Measurements from ENCODE around the gene TPST2.
"Not testable (repeated sequence)": the region's sequence is repeated elsewhere in the genome, so short reads cannot be mapped to it uniquely, and the experiment has no call there.

Gene TPST2
- total RNA-seq = 27.0 to 31.5 reads per million in 2 donors

DNA sequence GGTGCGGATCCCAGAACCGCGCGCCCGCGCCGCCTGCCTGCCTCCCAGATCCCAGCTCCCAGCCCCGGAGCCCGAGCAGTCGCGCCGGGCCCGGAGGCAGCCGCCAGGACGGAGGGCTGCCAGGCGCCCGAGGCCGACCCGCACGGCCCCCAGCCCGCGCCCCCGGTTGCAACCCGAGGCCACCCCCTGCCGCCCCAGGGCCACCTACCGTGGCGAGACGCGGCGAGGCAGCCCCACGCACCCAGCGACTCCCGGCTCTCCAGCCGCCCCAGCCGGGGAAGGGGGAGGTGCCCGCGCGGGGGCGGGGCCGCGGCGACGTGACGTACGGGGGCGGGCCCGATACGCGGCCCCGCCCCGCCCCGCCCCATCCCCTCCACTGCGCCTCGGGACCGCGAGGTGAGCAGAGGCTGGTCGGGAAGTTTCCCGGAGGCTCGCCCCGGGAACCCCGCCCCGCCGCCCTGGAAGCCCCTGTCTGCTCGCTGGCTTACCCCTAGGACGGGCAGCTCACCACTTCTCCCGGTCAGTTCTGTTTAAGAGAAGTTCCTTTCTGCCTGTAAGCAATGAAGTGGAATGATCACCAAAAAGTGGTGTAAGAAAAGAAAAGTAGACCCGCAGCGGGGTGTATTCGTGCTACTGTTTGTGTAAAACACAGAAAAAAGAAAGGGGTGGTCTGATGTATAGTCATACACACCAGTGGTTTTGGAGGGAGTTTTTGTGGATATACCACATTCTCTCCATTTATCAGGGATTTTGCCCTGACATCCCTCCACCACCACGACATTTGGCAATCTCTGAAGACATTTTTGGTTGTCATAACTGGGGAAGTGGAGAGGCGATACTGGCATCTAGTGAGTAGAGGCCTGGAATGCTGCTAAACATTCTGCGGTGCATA is at the start of gene TPST2:
Gene TPST2, minus strand, starts transcription at position 288 of the 892 bp plus-strand sequence. CDS start 48,502 bp downstream, outside the sequence.
- DNase-seq = peak; percentile 79

DNA sequence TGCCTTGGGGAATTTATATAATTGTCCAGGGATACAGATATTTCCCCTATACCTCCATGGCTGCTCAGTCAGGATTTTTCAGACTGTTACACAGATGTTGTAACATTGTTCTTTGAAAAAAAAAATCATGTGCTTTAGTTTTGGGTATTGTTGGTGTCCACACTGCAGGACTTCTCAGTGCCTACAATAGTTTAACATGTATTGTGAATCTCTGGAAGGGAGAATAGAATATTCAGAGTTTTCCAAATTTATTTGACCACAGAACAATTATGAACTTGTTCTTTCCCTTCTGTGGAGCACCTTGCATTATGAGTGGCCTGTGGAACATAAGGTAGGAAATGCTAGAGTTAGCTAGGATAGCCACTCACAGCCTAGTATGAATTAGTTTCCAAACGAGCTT is 46.4 kb upstream of the TPST2 start:
- no peak for DNase-seq

- DNase-seq = no peak
These were observed 45.2 kb upstream of the TPST2 start for GRCh38 chr22:26635117-26635516.

DNA sequence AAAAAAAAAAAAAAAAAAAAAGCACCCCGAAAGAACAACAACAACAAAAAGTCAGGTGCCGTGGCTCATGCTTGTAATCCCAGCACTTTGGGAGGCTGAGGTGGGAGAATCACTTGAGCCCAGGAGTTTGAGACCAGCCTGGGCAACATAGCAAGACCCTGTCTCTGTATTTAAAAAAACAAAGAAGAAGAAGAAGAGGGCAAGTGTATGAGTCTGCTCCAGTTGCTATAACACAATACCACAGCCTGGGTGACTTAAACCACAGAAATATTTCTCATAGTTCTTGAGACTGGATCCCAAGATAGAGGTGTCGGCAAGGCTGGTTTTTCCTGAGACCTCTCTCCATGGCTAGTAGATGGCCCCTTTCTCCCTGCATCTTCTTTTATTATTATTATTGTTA is 44.3 kb upstream of the TPST2 start:
- DNase-seq = no peak

- no peak for DNase-seq
These were observed 42.7 kb upstream of the TPST2 start for GRCh38 chr22:26632422-26633155.

DNA sequence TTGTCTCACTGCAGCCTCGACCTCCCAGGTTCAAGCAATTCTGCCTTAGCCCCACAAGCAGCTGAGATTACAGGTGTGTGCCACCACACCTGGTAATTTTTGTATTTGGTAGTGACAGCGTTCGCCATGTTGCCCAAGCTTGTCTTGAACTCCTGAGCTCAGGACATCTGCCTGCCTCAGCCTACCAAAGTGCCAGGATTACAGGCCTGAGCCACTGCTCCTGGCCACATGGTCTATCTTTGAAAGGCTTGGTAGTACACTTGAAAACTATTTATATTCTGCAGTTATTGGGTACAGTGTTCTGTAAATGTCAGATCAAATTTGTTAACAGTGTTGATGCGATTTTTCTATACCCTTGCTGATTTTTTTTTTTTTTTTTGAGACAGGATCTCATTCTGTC is 41.4 kb upstream of the TPST2 start:
- no peak for DNase-seq

GRCh38 chr22:26629988-26630761 is 40.2 kb upstream of the TPST2 start:
- no peak for DNase-seq

DNA sequence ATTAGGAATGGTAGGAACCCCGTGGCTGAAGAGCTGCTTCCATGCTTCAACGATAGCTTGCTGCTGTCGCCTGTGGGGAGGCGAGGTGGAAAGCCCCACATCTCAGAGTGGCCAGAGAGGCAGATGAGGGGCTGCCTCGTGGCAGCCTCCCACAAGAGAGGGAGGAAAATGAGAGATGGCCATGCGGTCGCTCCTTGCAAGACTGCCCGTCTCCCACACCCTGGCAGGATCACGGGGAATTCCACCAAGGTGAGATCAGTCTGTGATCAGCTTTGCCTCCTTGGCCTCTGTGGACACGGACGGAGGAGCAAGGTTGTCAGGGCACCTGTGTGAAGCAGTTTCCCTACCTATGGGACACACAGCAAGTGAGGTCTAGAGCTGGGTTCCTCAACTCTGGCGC is 34.9 kb upstream of the TPST2 start:
- no peak for DNase-seq

DNA sequence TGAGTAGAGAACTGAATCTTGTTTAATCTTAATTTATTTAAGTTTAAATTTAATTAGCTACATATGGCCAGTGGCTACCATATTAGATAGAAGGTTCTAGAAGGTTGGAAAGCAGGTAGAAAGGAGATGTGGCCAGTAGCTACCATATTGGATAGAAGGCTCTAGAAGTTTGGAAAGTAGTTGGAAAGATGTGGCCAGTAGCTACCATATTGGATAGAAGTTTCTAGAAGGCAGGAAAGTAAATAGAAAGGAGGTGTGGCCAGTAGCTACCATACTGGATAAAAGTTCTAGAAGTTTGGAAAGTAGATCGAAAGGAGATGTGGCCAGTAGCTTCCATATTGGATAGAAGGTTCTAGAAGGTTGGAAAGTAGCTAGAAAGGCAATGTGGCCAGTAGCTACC is 34.1 kb upstream of the TPST2 start:
- no peak for DNase-seq

DNA sequence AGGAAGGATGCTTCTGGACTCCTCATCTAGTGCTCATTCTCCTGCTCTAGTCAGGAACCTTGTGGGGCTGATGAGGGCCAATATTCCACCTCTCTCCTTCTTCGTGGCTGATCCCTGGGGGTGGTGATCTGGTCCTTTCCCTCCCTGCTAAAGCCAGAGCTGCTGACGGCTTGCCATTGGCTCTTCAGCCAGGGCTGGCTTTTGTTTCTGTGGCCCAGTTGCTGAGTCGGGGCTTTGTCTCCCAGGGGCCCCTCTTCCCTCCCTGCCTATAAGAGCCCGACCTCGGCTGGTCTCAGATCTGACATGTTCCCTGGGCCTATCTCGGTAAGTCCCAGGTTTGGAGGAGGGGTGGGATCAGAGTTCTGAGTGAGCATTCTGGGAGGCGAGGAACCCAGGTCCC is 31.7 kb upstream of the TPST2 start, which contains the start of gene CRYBA4:
Gene CRYBA4, plus strand, starts transcription at position 301 of the 400 bp plus-strand sequence. CDS start 634 bp downstream, outside the sequence.
- no peak for DNase-seq

DNA sequence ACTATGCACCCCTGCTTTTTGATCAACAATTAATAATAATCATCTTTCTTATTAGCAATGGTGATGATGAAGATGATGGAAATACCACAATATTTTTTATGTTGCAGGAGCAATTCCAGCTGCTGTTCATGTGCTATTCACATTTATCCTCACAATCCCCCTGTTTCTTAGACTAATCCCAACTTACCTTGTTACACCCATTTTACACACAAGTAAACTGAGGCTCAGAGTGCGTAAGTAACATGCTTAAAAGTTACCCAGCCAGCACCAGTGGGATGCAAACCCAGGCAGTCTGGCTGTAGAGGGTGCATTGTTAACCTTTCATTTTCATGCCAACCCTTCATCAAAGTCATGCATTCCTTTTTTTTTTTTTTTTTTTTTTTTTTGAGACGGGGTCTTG is 30.3 kb upstream of the TPST2 start:
- no peak for DNase-seq

DNA sequence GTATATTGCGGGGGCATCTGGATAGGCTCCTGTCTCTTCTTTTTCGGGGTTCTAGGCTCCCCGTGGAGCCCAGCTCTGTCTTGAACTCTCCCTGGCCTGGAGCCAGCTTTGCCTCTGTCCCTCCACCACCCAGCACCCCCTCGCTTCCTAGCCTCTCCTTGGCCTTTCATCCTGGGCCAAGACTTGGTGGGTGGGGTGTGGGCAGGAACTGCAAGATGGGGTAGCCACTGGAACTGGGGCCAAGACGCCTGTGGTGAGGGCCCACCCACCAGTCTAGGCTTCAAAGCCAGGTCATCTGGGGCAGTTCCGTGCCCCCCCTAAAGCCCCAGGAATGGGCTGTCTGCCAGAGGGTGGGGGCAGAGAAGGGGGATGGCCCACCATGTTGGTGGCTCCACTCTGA is 29.6 kb upstream of the TPST2 start:
- no peak for DNase-seq

DNA sequence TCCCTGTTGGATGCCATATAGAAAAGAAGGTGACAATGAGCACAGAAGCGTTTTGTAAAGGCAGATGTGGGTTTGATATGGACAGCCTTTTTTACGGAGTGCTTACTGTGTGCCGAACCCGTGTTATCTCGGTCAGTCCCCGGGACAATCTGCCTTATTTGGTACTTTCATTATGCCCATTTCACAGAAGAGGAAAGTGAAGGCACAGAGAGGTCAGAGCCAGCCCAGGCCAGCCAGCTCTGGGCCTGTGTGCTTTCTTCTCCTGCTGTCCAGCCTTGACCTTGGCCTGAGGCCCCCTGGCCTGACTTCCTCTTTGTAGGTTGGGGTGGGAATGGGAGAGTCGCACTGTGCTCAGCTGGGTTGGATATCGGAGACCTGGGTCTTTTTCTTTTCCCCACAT is 28.5 kb upstream of the TPST2 start:
- DNase-seq = no peak

DNA sequence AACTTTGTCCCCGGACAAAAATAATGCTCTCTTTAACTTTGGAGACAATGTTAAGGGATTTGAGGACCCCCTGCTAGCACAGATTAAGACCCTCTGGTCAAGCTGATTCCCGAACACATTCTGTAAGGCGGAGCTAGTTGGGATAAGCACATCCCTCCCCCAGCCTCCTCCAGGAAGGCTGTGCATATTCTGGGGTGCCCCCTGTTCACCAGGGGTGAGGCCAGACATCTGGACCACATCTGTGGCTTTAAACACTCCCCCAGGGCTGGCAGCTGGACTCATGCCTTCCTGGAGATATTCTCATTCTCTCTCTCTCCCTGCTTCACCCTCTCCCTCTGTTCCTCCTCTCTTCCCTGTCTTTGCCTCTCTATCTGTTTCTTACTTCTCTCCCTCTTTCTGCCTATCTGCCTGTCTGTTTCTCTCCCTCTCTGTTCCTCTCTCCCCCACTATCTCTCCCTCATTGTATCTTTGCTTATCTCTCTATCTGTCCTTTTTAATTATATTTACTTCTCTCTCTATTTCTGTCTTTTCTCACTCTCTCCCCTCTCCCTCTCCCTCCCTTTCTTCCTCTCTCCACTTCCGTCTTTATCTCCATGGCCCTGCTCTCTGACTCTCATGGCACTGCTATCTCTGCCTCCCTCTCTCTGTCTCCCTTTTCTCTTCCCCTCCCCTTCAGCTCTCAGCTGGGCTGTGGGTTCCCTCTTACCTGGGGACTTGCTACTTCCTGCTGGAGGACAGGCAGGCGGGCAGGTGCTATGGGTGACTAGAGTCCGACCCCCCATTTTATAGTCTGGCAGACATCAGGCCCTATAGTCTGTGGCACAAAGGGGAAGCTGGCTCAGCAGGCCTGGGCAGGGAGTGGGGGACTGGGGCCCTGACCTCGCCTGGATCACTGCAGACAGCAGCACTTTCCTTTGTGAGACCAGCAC is 27.6 kb upstream of the TPST2 start, which contains the start of gene CRYBB1:
Gene CRYBB1, minus strand, starts transcription at position 757 of the 929 bp plus-strand sequence. CDS start 1,708 bp downstream, outside the sequence.
- no peak for DNase-seq

- no peak for DNase-seq
These were observed 26.7 kb upstream of the TPST2 start for GRCh38 chr22:26616650-26617049.

DNA sequence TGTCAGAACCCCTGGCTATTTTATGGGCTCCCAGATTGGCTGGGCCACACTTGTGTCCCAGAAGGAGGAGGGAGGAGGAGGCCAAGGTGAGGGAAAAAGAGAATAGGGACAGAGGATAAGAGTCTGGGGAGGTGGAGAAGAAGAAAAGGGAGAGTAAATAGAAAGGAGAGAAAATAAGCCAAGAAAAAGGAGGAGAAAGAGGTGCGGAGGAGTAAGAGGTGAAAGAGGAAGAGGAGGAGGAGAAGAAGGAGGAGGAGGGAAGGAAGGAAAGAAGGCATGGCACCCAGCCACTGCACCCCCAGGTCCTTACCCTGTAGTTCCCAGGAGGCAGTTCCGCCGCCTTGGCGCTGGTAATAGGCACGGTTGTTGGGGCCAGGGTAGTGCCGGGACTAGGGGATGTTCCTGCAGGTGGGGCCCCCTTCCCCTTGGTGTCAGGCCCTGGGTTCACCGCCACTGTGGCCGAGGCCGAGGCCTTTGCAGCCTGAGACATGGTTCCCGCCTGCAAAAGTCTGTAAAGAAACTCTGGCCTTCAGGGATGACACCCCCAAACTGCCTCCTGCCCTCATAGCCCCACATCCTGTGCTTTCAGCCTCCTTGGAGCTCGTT is 26.0 kb upstream of the TPST2 start:
- DNase-seq = no peak

- DNase-seq = no peak
These were observed 25.2 kb upstream of the TPST2 start for GRCh38 chr22:26615149-26615548.

GRCh38 chr22:26614322-26614721 is 24.4 kb upstream of the TPST2 start:
- DNase-seq = no peak

DNA sequence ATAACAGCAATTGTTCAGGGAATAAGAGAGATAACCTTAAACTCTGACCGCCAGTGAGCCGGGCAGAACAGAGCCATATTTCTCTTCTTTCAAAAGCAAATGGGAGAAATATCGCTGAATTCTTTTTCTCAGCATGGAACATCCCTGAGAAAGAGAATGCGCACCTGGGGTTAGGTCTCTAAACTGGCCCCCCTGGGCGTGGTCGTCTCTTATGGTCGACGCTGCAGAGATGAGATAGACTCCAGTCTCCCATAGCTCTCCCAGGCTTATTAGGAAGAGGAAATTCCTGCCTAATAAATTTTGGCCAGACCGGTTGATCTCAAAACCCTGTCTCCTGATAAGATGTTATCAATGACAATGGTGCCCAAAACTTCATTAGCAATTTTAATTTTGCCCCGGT is 23.8 kb upstream of the TPST2 start:
- DNase-seq = not testable (repeated sequence)

DNA sequence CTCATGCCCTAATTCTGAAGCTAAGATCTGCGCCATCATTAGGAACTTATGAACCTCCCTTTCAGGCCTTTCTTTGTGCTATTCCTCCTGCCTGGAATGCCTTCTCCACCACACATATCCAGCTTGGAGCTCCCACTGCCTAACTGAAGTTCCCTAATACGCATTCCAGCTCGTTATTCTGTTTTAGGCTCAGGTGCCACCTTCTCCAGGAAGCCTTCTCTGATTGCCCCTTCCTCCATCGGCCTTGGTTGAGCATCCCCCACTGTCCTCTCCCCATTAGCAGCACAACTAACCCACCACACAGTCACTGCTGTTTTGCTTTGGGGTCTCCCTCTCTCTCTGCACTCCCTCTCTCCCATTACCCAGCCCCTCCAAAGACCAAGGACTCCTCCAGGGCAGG is 22.7 kb upstream of the TPST2 start:
- no peak for DNase-seq

DNA sequence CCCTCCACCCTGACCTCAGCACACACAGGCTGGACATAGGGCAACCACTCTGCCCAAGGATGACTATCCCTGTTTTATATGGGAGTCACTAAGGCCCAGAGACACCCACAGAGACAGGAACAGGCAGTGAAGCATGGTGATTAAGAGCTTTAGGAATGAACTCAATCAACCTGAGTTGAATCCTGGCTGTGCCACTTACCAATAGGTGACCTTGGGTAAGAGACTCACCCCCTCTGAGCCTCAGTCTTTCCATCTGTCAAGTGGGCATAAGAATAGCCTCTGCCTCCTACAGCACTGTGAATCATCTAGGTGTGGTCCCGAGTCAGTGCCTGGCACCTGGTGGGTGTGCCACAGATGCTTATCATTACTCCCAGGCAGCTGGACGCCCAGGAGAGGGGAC is 21.1 kb upstream of the TPST2 start:
- DNase-seq = no peak
